Spinal cord (tissue), 10 donors: ENCODE data around the gene CEP89. TPM values are rescaled to one million over a fixed set of nuclear protein-coding genes. Genes with fewer than 3 reads are reported as not detected.
"Not testable (repeated sequence)": the region's sequence is repeated elsewhere in the genome, so short reads cannot be mapped to it uniquely, and the experiment has no call there.

Experiments used
- DNase-seq, 6 donors: peaks; one replicate each; pipeline versions ENCODE4 v3.0.0 to v3.0.0-alpha.2; 2013 to 2015; ENCODE audit warnings: low spot score in 6 of 6, low read depth in 4 of 6
- H3K27ac ChIP-seq: one replicate; pipeline ENCODE4 v1.5.1; 2013; ENCODE audit warnings: low read depth, low read length, control low read depth
- H3K27me3 ChIP-seq: one replicate; pipeline ENCODE4 v1.6.1; 2013; ENCODE audit warnings: low read length; ENCODE audit not compliant: control insufficient read depth, insufficient read depth
- H3K36me3 ChIP-seq: one replicate; pipeline ENCODE4 v1.6.1; 2013; ENCODE audit warnings: low read length; ENCODE audit not compliant: control insufficient read depth, insufficient read depth
- H3K4me1 ChIP-seq: one replicate; pipeline ENCODE4 v1.6.1; 2013; ENCODE audit warnings: low read length; ENCODE audit not compliant: control insufficient read depth, insufficient read depth
- H3K4me3 ChIP-seq: one replicate; pipeline ENCODE4 v1.5.1; 2013; ENCODE audit warnings: low read depth, low read length, control low read depth
- H3K9me3 ChIP-seq: one replicate; pipeline ENCODE4 v1.6.1; 2013; ENCODE audit warnings: low read length; ENCODE audit not compliant: control insufficient read depth, insufficient read depth
- WGBS: methylation state at CpG from one replicate; pipeline ENCODE4 v1.1.5; 2013; ENCODE audit warnings: missing lambda C conversion rate; ENCODE audit not compliant: insufficient coverage; 5-methylcytosine and 5-hydroxymethylcytosine counted together
- polyA plus RNA-seq, 2 donors: library from polyadenylated mRNA; unstranded; fragments of 120-200 nt; gene quantifications; one replicate each; pipeline ENCODE4 v1.2.1, GENCODE V29; 2013; ENCODE audit not compliant: insufficient read length in 2 of 2
- total RNA-seq, 2 donors: library from RNA; depleted of rRNA in 1 of 2; stranded (reverse); fragments of 120-200 nt in 1 of 2; fragments of >200 nt in 1 of 2; gene quantifications; one replicate each; pipeline versions ENCODE4 v1.2.3 to v1.2.4, GENCODE V29; 2013 to 2014
- donor health status: healthy.

Gene CEP89
- total and polyA plus RNA-seq, 4 donors: 9.0 to 41.8 (median 26.3) TPM

- Histone ChIP-seq H3K4me1 (peaks cover 19% of the 10 kb centered on the region), H3K27me3 (no peaks in the 10 kb centered on the region), H3K27ac (peak overlapping the region; percentile 19), H3K9me3 (no peaks in the 10 kb centered on the region), H3K36me3 (peaks cover 24% of the 10 kb centered on the region), H3K4me3 (peak overlapping the region; percentile 76)
- WGBS: 28% methylated on average over 18 of the region's 21 CpGs
- DNase-seq: peak in 1 of 6 donors; percentile 4
These were observed 654 bp downstream of the CEP89 start for GRCh38 chr19:32971012-32971595.

- DNase-seq: no peak
- H3K4me3 ChIP-seq: no peak overlapping the region
- 96% methylated on average over 10 of the region's 10 CpGs for WGBS
These were observed 2.2 kb downstream of the CEP89 start for GRCh38 chr19:32969549-32969948.

GRCh38 chr19:32966750-32967149, 5.0 kb downstream of the CEP89 start:
- DNase-seq: no peak
- 100% methylated on average over 2 of the region's 9 CpGs for WGBS
- H3K4me1 ChIP-seq: peaks cover 14% of the 10 kb centered on the region
- no peak overlapping the region for H3K27ac ChIP-seq
- H3K27me3 ChIP-seq: no peaks in the 10 kb centered on the region
- H3K36me3 ChIP-seq: peaks cover 52% of the 10 kb centered on the region
- no peaks in the 10 kb centered on the region for H3K9me3 ChIP-seq
- no peak overlapping the region for H3K4me3 ChIP-seq

More at GRCh38 chr19:32969549-32969948, 2.2 kb downstream of the CEP89 start:
- Histone ChIP-seq H3K36me3 (peaks cover 34% of the 10 kb centered on the region), H3K9me3 (no peaks in the 10 kb centered on the region), H3K4me1 (peaks cover 19% of the 10 kb centered on the region), H3K27ac (no peak overlapping the region), H3K27me3 (no peaks in the 10 kb centered on the region)

GRCh38 chr19:32945260-32945659, 26.5 kb downstream of the CEP89 start:
- 100% methylated on average over 1 of the region's 3 CpGs for WGBS
- H3K36me3 ChIP-seq: peaks cover 72% of the 10 kb centered on the region
- H3K4me3 ChIP-seq: no peak overlapping the region

GRCh38 chr19:32941273-32941672, 30.5 kb downstream of the CEP89 start:
- peaks cover 75% of the 10 kb centered on the region for H3K36me3 ChIP-seq
- DNase-seq: not testable (repeated sequence)
- WGBS: 94% methylated on average over 2 of the region's 5 CpGs

More at GRCh38 chr19:32945260-32945659, 26.5 kb downstream of the CEP89 start:
- H3K27me3 ChIP-seq: no peaks in the 10 kb centered on the region
- no peak overlapping the region for H3K27ac ChIP-seq
- H3K9me3 ChIP-seq: no peaks in the 10 kb centered on the region
- H3K4me1 ChIP-seq: no peaks in the 10 kb centered on the region
- DNase-seq: no peak

GRCh38 chr19:32936065-32936464, 35.7 kb downstream of the CEP89 start:
- 98% methylated on average over 8 of the region's 8 CpGs for WGBS
- no peaks in the 10 kb centered on the region for H3K27me3 ChIP-seq
- no peaks in the 10 kb centered on the region for H3K9me3 ChIP-seq
- DNase-seq: no peak
- no peaks in the 10 kb centered on the region for H3K4me1 ChIP-seq
- no peak overlapping the region for H3K4me3 ChIP-seq
- H3K36me3 ChIP-seq: peaks cover 71% of the 10 kb centered on the region
- H3K27ac ChIP-seq: no peak overlapping the region

More at GRCh38 chr19:32941273-32941672, 30.5 kb downstream of the CEP89 start:
- H3K9me3 ChIP-seq, H3K27ac ChIP-seq, H3K4me1 ChIP-seq, H3K27me3 ChIP-seq, H3K4me3 ChIP-seq: not testable (repeated sequence)

GRCh38 chr19:32935629-32936028, 36.1 kb downstream of the CEP89 start:
- no peaks in the 10 kb centered on the region for H3K9me3 ChIP-seq
- H3K27ac ChIP-seq: no peak overlapping the region
- no peak for DNase-seq
- H3K4me3 ChIP-seq: no peak overlapping the region
- no peaks in the 10 kb centered on the region for H3K4me1 ChIP-seq
- no peaks in the 10 kb centered on the region for H3K27me3 ChIP-seq
- WGBS: 96% methylated on average over 8 of the region's 9 CpGs
- peaks cover 71% of the 10 kb centered on the region for H3K36me3 ChIP-seq

- DNase-seq: no peak
- H3K27me3 ChIP-seq: no peaks in the 10 kb centered on the region
- no peaks in the 10 kb centered on the region for H3K9me3 ChIP-seq
- no peak overlapping the region for H3K4me3 ChIP-seq
- H3K27ac ChIP-seq: no peak overlapping the region
- WGBS: 100% methylated on average over 2 of the region's 3 CpGs
- no peaks in the 10 kb centered on the region for H3K4me1 ChIP-seq
- H3K36me3 ChIP-seq: peaks cover 76% of the 10 kb centered on the region
These were observed 38.2 kb downstream of the CEP89 start for GRCh38 chr19:32933571-32933970.

- no peak for DNase-seq
- Histone ChIP-seq H3K9me3 (no peaks in the 10 kb centered on the region), H3K27me3 (no peaks in the 10 kb centered on the region), H3K36me3 (peaks cover 70% of the 10 kb centered on the region), H3K4me3 (no peak overlapping the region), H3K4me1 (no peaks in the 10 kb centered on the region), H3K27ac (no peak overlapping the region)
- WGBS: 100% methylated on average over 2 of the region's 8 CpGs
These were observed 41.2 kb downstream of the CEP89 start for GRCh38 chr19:32930567-32930966.

- peaks cover 68% of the 10 kb centered on the region for H3K36me3 ChIP-seq
- no peaks in the 10 kb centered on the region for H3K4me1 ChIP-seq
- H3K27ac ChIP-seq: no peak overlapping the region
- H3K4me3 ChIP-seq: no peak overlapping the region
- no peaks in the 10 kb centered on the region for H3K27me3 ChIP-seq
- WGBS: no CpG with 5 or more reads among the region's 2 CpGs
- no peaks in the 10 kb centered on the region for H3K9me3 ChIP-seq
- no peak for DNase-seq
These were observed 43.0 kb downstream of the CEP89 start for GRCh38 chr19:32928806-32929205.
